MV-4-11 (cell line): ENCODE data around the gene USPL1.

Source experiments
- DNase-seq: peaks from one replicate; lab custom pipeline; 2025; lab: John Stamatoyannopoulos, UW

The USPL1 gene

DNA sequence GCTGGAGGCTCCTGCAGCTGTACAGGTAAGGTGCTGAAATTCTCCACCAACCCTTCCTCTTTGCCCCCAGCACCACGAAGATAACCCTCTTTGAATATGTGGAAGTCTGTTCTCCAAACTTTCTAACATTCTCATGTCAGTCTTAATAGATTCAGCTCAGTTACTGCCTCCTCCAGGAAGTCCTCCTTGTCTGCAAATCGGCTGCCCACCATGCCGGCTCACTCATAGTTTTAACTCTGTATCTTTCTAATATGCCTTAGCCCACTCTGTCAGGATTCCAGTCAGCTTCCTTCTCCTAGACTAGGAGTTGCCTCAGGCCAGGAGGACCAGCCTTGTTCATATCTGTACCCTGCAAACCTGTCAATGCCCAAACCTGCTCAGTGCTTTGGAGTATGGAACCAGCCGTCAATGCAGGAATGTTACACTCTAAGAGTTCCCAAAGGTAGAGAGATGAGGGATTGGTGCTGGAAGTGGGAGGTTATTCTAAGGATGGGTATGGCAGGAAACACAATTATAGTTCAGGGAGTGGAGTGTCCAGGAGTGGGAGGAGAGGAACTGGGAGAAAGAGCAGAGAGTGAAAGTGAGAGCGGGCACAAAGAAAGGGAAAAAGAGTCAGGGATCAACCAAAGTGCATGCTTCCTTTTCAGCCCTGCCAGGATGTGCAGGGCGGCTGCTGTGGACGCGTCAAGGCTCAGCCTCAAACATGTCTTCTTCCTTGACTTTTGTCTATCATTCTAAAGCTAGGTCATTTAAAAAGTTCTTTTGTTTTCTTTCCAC is 79.6 kb downstream of the USPL1 start:
- DNase-seq = peak; percentile 18

DNA sequence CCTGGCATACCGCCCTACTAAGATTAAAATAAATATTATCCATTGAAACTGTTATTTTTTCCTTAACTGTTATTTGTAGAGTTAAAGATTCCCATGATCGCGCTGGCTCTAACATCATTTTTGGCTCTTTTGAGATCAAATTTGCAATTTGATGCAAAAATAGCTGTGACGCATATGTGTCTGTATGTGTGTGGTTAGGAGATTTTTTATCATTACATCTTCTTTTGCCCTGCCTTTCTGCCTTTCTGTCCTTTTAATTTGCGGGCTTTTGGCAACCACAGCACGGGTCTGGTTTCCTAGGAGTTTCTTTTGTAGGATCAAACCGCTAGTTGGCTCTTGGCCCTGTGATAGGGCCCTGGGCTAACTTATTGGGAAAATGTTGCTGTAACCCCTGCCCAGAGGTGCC is 80.3 kb downstream of the USPL1 start:
- no peak for DNase-seq

DNA sequence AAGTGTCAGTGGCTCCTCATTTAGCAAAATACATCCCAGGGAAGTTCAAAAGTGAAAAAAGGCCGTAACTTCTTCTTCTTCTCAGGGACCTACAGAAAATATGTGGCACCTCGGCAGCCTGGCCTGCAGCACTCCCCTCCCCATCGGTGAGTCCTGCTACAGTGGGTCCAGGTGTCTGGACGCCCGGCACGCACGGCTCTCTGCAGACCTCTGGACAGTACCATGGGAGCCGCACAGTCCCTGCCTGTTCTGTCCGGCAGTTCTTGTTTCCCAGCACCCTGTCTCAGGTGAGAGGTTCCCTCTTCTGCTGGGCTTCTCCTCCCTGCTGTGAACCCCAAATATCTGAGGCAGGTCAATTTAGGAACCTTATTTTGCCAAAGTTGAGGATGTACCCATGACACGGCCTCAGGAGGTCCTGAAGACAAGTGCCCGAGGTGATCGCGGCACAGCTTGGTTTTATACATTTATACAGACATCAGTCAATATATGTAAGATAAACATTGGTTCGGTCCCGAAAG is 80.8 kb downstream of the USPL1 start:
- no peak for DNase-seq

DNA sequence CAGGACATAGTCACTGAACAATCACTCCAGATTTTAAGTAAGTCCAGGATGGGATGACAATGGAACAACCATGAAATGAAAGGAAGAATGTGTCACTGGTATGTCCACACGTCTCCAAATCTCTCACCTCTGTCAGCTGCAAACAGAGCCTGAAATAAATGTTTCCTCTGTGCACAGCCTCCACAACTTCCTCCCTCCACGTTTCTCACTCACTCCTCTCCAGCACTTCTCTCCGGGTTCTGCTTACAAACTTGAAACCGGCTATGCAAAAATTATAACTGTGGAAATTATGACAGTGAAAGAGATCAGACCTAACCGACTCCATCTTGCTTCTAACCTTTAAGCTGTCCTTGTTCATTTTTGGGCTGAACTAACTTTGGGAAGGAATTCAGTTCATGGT is 82.6 kb downstream of the USPL1 start:
- DNase-seq = peak; percentile 18

DNA sequence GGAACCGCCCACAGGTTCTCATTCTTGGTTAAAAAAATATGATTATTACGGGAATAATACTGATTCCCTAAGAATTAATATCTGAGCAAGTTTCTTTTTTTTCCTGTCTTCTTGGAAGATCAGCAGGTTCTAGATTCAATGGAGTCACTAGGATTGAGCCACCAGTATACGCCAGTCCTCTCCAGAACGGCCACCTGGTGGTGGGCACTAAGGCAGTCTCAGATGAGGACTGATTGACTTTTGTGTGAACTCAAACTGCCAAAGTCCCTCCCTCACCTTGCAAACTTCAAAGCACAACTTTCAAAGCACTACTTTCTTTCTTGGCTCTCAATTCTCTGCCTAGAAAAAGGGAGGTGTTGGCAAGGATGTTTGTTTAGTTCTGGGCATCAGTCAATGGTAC is 84.3 kb downstream of the USPL1 start:
- DNase-seq = no peak

DNA sequence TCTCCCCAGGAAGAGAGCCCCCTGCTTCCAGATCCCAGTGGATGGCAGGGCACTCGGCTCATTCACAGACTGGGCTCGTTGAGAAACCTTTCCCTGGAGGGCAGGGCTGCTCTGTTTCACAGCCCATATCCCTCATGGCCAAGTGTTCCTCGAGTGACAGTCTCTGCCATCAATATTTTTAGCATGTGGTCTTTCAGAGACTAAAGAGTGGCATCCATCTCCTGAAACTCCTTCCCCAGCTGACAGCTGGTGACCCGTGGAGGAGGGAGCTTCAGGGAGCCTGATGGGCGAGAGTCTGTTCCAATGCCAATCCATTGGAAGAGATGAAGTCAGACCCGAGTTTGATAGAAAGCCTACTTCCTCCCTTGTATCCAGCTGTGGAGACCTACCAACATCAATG is 86.9 kb downstream of the USPL1 start:
- no peak for DNase-seq

DNA sequence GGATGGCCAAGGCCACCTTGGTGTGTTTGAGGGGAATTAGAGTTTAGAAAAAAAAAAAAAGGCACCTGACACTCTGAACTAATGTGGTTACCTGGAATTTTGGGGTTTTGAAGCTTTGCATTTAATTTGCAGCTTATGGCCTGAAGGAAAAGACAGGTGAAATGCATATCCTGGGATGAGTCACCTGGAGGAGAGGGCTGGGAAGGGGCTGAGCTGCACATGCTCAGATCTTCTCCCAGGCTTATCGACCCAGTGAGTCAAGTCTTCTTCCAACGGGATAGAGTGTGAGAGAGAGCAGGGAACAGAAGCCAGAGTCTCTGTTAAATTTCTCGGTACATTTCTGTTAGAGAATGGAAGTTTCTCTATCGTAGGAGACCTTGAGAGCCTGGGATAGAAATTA is 88.0 kb downstream of the USPL1 start:
- DNase-seq = no peak

DNA sequence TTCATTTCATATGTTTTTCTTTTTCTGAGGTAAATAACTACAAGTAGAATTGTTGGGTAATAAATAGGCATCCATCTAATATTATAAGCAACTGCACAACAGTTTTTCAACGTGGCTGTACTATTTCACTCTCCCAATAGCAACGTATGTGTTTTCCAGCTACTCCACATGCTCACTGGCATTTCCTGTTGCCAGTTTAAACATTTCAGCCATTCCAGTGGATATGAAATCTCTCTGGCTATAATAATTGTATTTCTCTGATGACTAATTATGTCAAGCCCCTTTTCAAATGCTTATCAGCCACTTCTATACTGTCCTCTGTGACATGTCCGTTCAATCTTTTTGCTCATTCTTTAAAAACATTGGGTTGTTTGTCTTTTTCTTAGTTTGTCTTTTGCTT is 90.8 kb downstream of the USPL1 start:
- no peak for DNase-seq
